Brain microvascular endothelial cell (primary cell): Measurements from ENCODE around the gene CLCN2.

Source experiments
- DNase-seq: peaks from one replicate; pipeline ENCODE4 v3.0.0-alpha.2; 2020
- H3K27ac ChIP-seq: fragments of 250-450 bp; sonication (Bioruptor Pico); 2 replicates; pipeline ENCODE4 v1.5.1; 2020; ENCODE audit warnings: mild to moderate bottlenecking, moderate library complexity
- H3K27me3 ChIP-seq: fragments of 250-450 bp; sonication (Bioruptor Pico); replicated peaks from 2 replicates; pipeline ENCODE4 v1.5.1; 2020; ENCODE audit warnings: mild to moderate bottlenecking
- H3K36me3 ChIP-seq: fragments of 250-450 bp; sonication (Bioruptor Pico); replicated peaks from 2 replicates; pipeline ENCODE4 v1.5.1; 2020; ENCODE audit warnings: mild to moderate bottlenecking
- H3K4me3 ChIP-seq: 2 replicates; pipeline ENCODE4 v1.5.1; 2011; ENCODE audit warnings: low read depth, mild to moderate bottlenecking, control low read depth, low read length, moderate library complexity
- in situ Hi-C: cut with HindIII; loops from 2 replicates; pipeline ENCODE4 v1.10.0; 2017; ENCODE audit warnings: low sequenced_read_pairs, low pct_ligation_motif_present
- TF ChIP-seq, protein P1 (sequence below): IDR thresholded peaks from 2 replicates; pipeline ENCODE4 v1.5.1; 2011; ENCODE audit warnings: low read depth, mild to moderate bottlenecking, moderate library complexity, low read length, control low read depth, inconsistent platforms; ENCODE audit errors: missing control alignments

The CLCN2 gene

DNA sequence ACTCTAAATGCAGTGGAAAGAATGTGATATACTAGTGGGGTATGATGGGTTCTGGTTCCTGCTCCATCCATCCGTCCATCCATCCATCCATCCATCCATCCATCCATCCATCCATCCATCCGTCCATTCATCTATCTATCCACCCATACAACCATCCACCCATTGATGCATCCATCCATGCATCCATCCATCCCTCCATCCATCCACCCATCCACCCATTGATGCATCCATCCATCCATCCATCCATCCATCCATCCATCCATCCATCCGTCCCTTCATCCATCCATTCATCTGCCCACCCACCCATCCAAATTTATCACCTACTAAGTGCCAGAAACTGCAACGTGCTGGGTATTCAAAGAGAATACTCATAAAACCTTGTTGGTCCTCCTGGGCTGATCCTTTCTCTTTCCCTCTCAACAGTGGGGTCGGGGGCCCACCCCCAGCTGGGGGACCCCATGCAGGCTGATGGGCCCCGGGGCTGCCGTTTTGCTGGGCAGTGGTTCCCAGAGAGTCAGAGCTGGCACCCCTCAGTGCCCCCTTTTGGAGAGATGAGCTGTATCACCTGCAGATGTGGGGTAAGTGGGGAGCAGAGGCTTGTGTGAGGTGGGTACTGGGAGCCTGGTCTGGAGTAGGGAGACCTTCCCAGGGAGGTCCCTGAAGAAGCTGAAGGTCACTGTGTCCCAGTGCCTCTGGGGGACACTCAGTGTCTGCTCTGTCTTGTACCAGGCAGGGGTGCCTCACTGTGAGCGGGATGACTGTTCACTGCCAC is 26.9 kb upstream of the CLCN2 start:
- in situ Hi-C loops: no loop called here
- no peak overlapping the region for H3K27ac ChIP-seq
- H3K4me3 ChIP-seq: no peak overlapping the region
- peaks cover 7% of the 10 kb centered on the region for H3K27me3 ChIP-seq
- DNase-seq: no peak
- TF ChIP-seq, protein P1, sequence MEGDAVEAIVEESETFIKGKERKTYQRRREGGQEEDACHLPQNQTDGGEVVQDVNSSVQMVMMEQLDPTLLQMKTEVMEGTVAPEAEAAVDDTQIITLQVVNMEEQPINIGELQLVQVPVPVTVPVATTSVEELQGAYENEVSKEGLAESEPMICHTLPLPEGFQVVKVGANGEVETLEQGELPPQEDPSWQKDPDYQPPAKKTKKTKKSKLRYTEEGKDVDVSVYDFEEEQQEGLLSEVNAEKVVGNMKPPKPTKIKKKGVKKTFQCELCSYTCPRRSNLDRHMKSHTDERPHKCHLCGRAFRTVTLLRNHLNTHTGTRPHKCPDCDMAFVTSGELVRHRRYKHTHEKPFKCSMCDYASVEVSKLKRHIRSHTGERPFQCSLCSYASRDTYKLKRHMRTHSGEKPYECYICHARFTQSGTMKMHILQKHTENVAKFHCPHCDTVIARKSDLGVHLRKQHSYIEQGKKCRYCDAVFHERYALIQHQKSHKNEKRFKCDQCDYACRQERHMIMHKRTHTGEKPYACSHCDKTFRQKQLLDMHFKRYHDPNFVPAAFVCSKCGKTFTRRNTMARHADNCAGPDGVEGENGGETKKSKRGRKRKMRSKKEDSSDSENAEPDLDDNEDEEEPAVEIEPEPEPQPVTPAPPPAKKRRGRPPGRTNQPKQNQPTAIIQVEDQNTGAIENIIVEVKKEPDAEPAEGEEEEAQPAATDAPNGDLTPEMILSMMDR: no peak
- H3K36me3 ChIP-seq: no peaks in the 10 kb centered on the region

DNA sequence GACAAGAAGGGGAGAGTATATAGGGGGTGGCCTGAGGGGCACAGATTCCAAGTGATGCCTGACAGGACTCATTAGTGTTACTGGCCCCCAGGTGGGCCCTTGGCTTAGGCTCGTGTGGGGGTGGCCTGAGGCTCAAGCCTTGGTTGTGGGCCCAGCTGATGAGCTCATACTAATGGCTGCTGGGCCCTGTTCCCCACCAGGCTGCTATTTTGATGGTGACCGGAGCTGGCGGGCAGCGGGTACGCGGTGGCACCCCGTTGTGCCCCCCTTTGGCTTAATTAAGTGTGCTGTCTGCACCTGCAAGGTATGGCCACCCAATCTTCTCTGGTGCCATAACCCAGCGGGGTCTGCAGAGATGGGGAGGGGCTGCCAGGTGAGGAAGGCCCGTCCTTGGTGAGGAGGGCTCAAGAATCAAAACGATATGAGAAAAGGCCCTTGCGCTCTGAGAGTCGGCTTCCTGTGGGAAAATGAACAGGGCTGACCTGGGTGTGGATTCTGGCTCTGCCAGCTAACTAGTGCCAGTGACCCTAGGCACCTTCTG is 25.8 kb upstream of the CLCN2 start:
- no peak overlapping the region for H3K27ac ChIP-seq
- no peak overlapping the region for H3K4me3 ChIP-seq
- in situ Hi-C loops: no loop called here
- no peaks in the 10 kb centered on the region for H3K36me3 ChIP-seq
- TF ChIP-seq, protein P1: no peak
- DNase-seq: no peak
- peaks cover 7% of the 10 kb centered on the region for H3K27me3 ChIP-seq

DNA sequence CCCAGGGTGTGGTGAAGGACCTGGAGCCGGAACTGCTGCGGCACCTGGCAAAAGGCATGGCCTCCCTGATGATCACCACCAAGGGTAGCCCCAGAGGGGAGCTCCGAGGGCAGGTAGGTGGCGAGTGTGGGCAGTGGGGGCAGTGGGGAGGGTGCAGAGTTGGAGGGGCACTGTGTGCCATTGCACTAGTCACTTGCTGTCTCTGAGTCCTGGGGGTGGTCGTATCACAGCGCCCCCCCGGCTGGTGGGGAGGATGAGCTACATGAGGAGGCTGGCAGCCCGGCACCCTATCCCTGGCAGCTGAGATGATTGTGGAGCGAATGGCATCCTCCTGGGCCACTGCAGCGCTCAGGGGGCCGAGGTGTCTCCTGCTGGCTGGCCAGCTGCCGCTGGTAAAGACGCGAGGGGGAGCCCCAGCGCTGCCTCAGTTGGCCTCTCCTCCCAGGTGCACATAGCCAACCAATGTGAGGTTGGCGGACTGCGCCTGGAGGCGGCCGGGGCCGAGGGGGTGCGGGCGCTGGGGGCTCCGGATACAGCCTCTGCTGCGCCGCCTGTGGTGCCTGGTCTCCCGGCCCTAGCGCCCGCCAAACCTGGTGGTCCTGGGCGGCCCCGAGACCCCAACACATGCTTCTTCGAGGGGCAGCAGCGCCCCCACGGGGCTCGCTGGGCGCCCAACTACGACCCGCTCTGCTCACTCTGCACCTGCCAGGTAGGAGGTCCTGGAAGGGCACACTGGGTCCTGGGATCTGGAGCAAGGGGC is 24.8 kb upstream of the CLCN2 start:
- no peak overlapping the region for H3K4me3 ChIP-seq
- TF ChIP-seq, protein P1: no peak
- H3K27me3 ChIP-seq: peaks cover 17% of the 10 kb centered on the region
- H3K36me3 ChIP-seq: no peaks in the 10 kb centered on the region
- in situ Hi-C loops: no loop called here
- DNase-seq: no peak
- H3K27ac ChIP-seq: no peak overlapping the region

DNA sequence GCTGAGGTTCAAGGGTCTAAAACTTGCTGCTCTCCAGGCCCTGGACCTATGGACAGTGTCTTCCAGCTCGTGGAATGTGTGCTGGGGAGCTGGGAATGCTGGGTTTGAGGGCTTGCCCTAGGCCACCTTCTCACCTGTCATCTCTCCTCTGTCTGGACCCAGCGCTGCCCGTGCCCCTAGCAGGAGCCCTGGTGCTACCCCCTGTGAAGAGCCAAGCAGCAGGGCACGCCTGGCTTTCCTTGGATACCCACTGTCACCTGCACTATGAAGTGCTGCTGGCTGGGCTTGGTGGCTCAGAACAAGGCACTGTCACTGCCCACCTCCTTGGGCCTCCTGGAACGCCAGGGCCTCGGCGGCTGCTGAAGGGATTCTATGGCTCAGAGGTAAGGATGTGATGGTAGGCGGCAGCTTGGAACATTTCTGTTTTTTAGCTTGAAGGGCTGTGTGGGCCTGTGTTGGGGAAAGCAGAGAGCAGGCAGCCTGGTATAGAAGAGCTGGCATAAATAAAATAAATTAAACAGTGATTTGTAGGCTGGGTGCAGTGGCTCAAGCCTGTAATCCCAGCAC is 23.5 kb upstream of the CLCN2 start:
- Histone ChIP-seq H3K27ac (no peak overlapping the region), H3K36me3 (no peaks in the 10 kb centered on the region), H3K27me3 (peaks cover 28% of the 10 kb centered on the region), H3K4me3 (no peak overlapping the region)
- TF ChIP-seq, protein P1: no peak
- in situ Hi-C loops: no loop called here
- no peak for DNase-seq

DNA sequence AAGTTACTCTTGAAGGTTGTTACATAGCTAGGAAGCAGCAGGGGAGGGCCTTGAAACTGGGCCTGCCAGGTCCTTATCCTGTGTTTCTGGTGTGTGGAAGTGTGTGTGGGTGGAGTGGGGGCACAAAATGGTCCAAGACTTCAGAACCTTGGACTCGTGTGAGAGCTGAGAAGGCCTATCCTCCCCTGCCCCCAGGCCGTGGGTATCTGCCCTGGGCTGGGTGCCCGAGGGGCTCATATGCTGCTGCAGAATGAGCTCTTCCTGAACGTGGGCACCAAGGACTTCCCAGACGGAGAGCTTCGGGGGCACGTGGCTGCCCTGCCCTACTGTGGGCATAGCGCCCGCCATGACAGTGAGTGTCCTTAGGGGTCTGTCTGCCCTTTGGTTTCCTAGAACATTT is 22.9 kb upstream of the CLCN2 start:
- no peak for DNase-seq
- TF ChIP-seq, protein P1: no peak
- no peaks in the 10 kb centered on the region for H3K36me3 ChIP-seq
- in situ Hi-C loops: no loop called here
- no peak overlapping the region for H3K27ac ChIP-seq
- H3K27me3 ChIP-seq: peaks cover 29% of the 10 kb centered on the region
- H3K4me3 ChIP-seq: no peak overlapping the region
